Sigmoid colon (tissue), 7 donors: ENCODE measurements around the gene RRAD. TPM values are rescaled to one million over a fixed set of nuclear protein-coding genes. Genes with fewer than 3 reads are reported as not detected.

Experiments used
- DNase-seq: peaks from one replicate; pipeline ENCODE4 v3.0.0-alpha.2; 2019
- H3K27ac ChIP-seq, 4 donors: fragments of 200-600 bp; sonication (generic); one replicate each; pipeline ENCODE4 v1.5.1; 2016 to 2019; ENCODE audit warnings: mild to moderate bottlenecking in 1 of 4
- H3K27me3 ChIP-seq, 3 donors: fragments of 200-600 bp; sonication (generic); one replicate each; pipeline ENCODE4 v1.5.1; 2019; ENCODE audit warnings: mild to moderate bottlenecking in 1 of 3
- H3K36me3 ChIP-seq, 4 donors: fragments of 200-600 bp; sonication (generic); one replicate each; pipeline ENCODE4 v1.5.1; 2016 to 2019
- H3K4me1 ChIP-seq, 4 donors: fragments of 200-600 bp; sonication (generic); one replicate each; pipeline ENCODE4 v1.5.1; 2017 to 2019
- H3K4me3 ChIP-seq, 4 donors: fragments of 200-600 bp; sonication (generic); one replicate each; pipeline ENCODE4 v1.5.1; 2017 to 2019; ENCODE audit warnings: mild to moderate bottlenecking in 2 of 4, moderate library complexity in 1 of 4
- H3K9me3 ChIP-seq, 4 donors: fragments of 200-600 bp in 3 of 4; sonication (generic) in 3 of 4; one replicate each; pipeline versions ENCODE4 v1.5.1 to v1.6.1; 2013 to 2019
- EP300 ChIP-seq, 4 donors: sonication (generic); formaldehyde crosslinking; IDR thresholded peaks; one replicate each; pipeline ENCODE4 v1.6.1; 2017; ENCODE audit warnings: antibody characterized with exemption in 4 of 4
- POLR2A ChIP-seq, 2 donors: fragments of 450-650 bp; IDR thresholded peaks; one replicate each; pipeline ENCODE4 v1.6.1; 2016; ENCODE audit warnings: antibody characterized with exemption in 2 of 2, mild to moderate bottlenecking in 2 of 2, moderate library complexity in 2 of 2
- POLR2AphosphoS5 ChIP-seq, 4 donors: sonication (generic); formaldehyde crosslinking; IDR thresholded peaks; one replicate each; pipeline ENCODE4 v1.6.1; 2017; ENCODE audit warnings: antibody characterized with exemption in 4 of 4
- WGBS, 2 donors: extraction: QIAGEN DNeasy Blood & Tissue Kit; methylation state at CpG; one replicate each; pipeline ENCODE4 v1.1.7; 2013; 5-methylcytosine and 5-hydroxymethylcytosine counted together
- intact Hi-C: fragments of 100-400 bp; cut with DNase I; formaldehyde crosslinking; loops from one replicate; pipeline ENCODE4 v1.15.1; 2023
- polyA plus RNA-seq, 3 donors: library from polyadenylated mRNA; stranded (reverse); fragments of 200-250 nt; gene quantifications; one replicate each; pipeline ENCODE4 v1.2.3, GENCODE V29; 2013
- total RNA-seq, 4 donors: library from RNA; depleted of rRNA; stranded (reverse); fragments of >200 nt; gene quantifications; one replicate each; pipeline ENCODE4 v1.1.0, GENCODE V29; 2016
- TF ChIP-seq, protein P1 (sequence below), 4 experiments: fragments of 450-650 bp in 3 of 4; fragments of 200-600 bp in 1 of 4; IDR thresholded peaks; one replicate each; pipeline ENCODE4 v1.5.1; 2016 to 2019; ENCODE audit warnings: antibody characterized with exemption in 4 of 4, mild to moderate bottlenecking in 3 of 4, moderate library complexity in 2 of 4
- donor health status: healthy with polysubstance abuse.
- donor health status: Bipolar disorder and iron deficiency.
- donor health status: healthy.

Gene RRAD
- total and polyA plus RNA-seq, 7 donors = 1.2 to 31.2 (median 10.9) TPM

DNA sequence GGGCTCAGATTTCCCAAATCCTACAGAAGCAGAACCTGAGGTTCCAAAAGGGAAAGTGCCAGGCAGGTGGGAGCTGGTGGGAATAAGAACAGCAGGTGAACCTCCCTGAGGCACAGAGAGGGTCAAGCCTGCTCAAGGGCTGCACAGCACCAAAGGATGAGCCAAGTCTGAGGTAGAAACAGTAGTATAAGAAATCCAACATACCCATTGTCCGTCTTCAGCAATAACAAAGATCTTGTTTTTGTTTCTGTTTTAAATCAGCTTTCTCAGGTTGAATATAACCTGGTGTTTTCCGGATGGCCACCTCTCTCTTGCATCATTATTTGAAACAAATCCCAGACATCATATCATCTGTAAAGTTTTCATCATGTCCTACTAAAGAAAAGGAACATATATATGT lies 25.1 kb upstream of the RRAD start:
- no peaks in the 10 kb centered on the region for H3K36me3 ChIP-seq
- no peak overlapping the region for H3K27ac ChIP-seq
- no peak overlapping the region for H3K4me3 ChIP-seq
- WGBS, 2 donors = 81% methylated on average over 2 of the region's 2 CpGs
- peaks cover 0 to 20% (median 15%) of the 10 kb centered on the region in 4 donors for H3K4me1 ChIP-seq
- no peak for TF ChIP-seq EP300 (IDR thresholded peaks at IDR 0.05)
- no peak for TF ChIP-seq POLR2AphosphoS5 (IDR thresholded peaks at IDR 0.05)
- no peak for TF ChIP-seq POLR2A (IDR thresholded peaks at IDR 0.05)
- TF ChIP-seq, protein P1, sequence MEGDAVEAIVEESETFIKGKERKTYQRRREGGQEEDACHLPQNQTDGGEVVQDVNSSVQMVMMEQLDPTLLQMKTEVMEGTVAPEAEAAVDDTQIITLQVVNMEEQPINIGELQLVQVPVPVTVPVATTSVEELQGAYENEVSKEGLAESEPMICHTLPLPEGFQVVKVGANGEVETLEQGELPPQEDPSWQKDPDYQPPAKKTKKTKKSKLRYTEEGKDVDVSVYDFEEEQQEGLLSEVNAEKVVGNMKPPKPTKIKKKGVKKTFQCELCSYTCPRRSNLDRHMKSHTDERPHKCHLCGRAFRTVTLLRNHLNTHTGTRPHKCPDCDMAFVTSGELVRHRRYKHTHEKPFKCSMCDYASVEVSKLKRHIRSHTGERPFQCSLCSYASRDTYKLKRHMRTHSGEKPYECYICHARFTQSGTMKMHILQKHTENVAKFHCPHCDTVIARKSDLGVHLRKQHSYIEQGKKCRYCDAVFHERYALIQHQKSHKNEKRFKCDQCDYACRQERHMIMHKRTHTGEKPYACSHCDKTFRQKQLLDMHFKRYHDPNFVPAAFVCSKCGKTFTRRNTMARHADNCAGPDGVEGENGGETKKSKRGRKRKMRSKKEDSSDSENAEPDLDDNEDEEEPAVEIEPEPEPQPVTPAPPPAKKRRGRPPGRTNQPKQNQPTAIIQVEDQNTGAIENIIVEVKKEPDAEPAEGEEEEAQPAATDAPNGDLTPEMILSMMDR (IDR thresholded peaks at IDR 0.05) = no peak
- H3K9me3 ChIP-seq = no peaks in the 10 kb centered on the region
- intact Hi-C loops = no loop called here
- peaks cover 0 to 51% (median 3%) of the 10 kb centered on the region in 3 donors for H3K27me3 ChIP-seq
- DNase-seq = no peak

DNA sequence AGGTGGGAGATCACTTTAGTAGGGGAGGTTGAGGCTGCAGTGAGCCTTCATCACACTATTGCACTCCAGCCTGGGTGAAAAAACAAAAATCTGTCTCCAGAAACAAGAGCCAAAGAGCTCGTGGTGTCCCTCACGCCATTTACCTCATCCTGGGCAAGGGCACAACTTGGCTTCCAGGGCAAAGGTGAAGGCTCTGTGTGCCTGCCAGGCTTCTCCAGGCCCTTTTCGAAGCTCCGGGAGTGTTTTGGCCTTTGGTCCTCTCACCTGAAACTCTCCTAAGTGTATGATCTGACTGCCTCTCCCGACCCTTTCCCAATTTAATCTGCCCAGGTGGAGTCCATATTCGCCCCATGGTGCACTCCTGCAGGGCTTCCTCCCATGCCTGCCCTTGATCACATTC lies 24.1 kb upstream of the RRAD start:
- peaks cover 0 to 51% (median 3%) of the 10 kb centered on the region in 3 donors for H3K27me3 ChIP-seq
- no peak for TF ChIP-seq POLR2AphosphoS5 (IDR thresholded peaks at IDR 0.05)
- TF ChIP-seq EP300 (IDR thresholded peaks at IDR 0.05) = no peak
- TF ChIP-seq, protein P1 (IDR thresholded peaks at IDR 0.05) = no peak
- TF ChIP-seq POLR2A (IDR thresholded peaks at IDR 0.05) = no peak
- no peaks in the 10 kb centered on the region for H3K36me3 ChIP-seq
- H3K4me3 ChIP-seq = no peak overlapping the region
- peaks cover 0 to 20% (median 15%) of the 10 kb centered on the region in 4 donors for H3K4me1 ChIP-seq
- no peaks in the 10 kb centered on the region for H3K9me3 ChIP-seq
- intact Hi-C loops = no loop called here
- 30 to 71% methylated on average over 6 of the region's 6 CpGs for WGBS, 2 donors
- no peak overlapping the region for H3K27ac ChIP-seq
- DNase-seq = no peak

DNA sequence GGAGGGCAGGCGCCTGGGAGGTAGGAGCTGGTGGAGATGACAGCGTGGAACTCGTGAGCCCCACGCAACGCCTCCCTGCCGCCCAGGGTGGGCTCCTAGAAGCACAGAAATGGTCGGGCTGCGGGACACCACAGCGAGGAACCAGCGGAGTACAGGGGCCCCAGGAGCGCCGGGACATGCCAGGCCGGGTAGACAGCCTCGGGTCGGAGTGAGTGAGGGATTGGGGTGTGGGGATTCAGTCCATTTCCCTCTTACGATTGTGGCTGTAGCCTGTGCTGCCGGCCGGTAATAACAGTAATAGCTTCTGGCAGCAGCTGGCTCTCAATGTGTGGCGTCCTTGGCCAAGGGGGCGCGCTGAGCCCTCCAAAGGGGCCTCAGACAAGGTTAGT lies 23.5 kb upstream of the RRAD start:
- H3K4me1 ChIP-seq = peaks cover 0 to 20% (median 15%) of the 10 kb centered on the region in 4 donors
- intact Hi-C loops = no loop called here
- H3K27me3 ChIP-seq = peaks cover 0 to 49% (median 3%) of the 10 kb centered on the region in 3 donors
- TF ChIP-seq, protein P1 (IDR thresholded peaks at IDR 0.05) = no peak
- no peak for TF ChIP-seq EP300 (IDR thresholded peaks at IDR 0.05)
- TF ChIP-seq POLR2A (IDR thresholded peaks at IDR 0.05) = no peak
- no peak for TF ChIP-seq POLR2AphosphoS5 (IDR thresholded peaks at IDR 0.05)
- DNase-seq = no peak
- no peak overlapping the region for H3K27ac ChIP-seq
- H3K9me3 ChIP-seq = no peaks in the 10 kb centered on the region
- WGBS, 2 donors = 39 to 73% methylated on average over 21 of the region's 21 CpGs
- peaks cover 0 to 3% (median 1%) of the 10 kb centered on the region in 4 donors for H3K36me3 ChIP-seq
- H3K4me3 ChIP-seq = peak overlapping the region in 3 of 4 donors; percentile 48 to 58 (median 57)

DNA sequence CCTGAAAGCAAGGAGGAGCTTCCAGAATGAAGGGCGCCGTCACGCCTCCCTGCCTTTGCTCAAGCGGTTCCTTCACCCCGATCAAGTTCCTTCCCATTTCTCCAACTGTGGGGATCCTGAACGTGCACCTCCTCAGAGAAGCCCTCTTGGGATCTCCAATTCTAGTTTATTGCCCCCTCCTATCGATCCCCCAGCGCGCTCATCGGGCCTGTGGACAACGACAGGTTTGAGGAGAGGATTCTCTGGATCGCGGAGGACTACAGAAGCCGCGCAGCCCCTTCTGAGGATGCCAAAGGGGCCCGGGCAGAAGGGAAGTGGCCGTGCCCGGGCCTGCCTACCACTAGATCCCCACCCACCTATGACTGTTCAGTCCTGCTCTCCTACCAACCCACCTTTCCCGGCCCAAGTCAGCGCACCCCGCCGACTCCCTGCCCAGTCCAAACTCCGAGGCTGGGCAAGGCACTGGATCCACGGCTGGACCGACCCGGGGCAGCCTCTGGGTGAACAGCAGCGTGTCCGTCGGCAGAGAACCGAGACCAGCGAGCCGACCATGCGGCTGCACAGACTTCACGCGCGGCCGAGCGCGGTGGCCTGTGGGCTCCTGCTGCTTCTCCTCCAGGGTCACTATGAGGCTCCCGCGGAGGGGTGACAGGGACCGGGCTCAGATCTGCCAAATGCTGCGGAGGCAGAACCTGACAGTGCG lies 22.9 kb upstream of the RRAD start:
- intact Hi-C loops = no loop called here
- H3K27ac ChIP-seq = peak overlapping the region in 1 of 4 donors; percentile 6

More for the DNA sequence above, 22.9 kb upstream of the RRAD start:
- Histone ChIP-seq H3K9me3 (no peaks in the 10 kb centered on the region), H3K27me3 (peaks cover 0 to 44% (median 3%) of the 10 kb centered on the region in 3 donors), H3K36me3 (peaks cover 0 to 8% (median 6%) of the 10 kb centered on the region in 4 donors), H3K4me3 (peak overlapping the region; percentile 27 to 58 (median 52)), H3K4me1 (peaks cover 0 to 20% (median 15%) of the 10 kb centered on the region in 4 donors)
- DNase-seq = no peak
- TF ChIP-seq POLR2A (IDR thresholded peaks at IDR 0.05) (no peak), POLR2AphosphoS5 (IDR thresholded peaks at IDR 0.05) (no peak), EP300 (IDR thresholded peaks at IDR 0.05) (no peak)
- TF ChIP-seq, protein P1 (IDR thresholded peaks at IDR 0.05) = no peak
- WGBS, 2 donors = 9 to 15% methylated on average over 44 of the region's 44 CpGs
